ENCODE results near the gene C1orf122.

The C1orf122 gene

DNA sequence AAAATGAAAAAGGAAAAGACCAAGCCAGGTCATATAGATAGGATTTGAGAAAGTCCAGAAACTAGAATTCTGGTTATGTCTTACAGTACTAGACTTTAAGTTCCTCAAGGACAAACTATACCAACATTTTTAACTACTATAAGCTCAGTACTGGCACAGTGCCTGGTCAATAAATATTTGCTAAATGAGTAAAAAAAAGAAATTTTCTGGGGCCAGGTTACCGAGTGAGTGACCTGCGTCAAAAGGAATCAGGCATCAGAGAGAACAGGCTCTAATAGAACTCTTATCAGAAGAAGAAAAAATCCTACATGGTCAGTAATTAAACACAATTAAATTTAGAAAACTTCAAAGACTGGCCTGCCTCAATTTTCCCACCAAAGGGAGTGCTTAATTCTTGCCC is 24.2 kb downstream of the C1orf122 start:
- no peak for DNase-seq (ENCODE audit: extremely low spot score)
- POLR2A ChIA-PET, result no interaction called here
- CTCF ChIA-PET, result no interaction called here
- TF ChIP-seq SP1 (IDR thresholded peaks at IDR 0.05) (no peak), ARNT (IDR thresholded peaks at IDR 0.05) (no peak), TARDBP (IDR thresholded peaks at IDR 0.05) (no peak), FOXM1 (IDR thresholded peaks at IDR 0.05; ENCODE audit: borderline replicate concordance) (no peak), LEF1 (IDR thresholded peaks at IDR 0.05; ENCODE audit: borderline replicate concordance) (no peak), SUZ12 (IDR thresholded peaks at IDR 0.05) (no peak), HDGF (IDR thresholded peaks at IDR 0.05; ENCODE audit: borderline replicate concordance) (no peak), L3MBTL2 (conservative IDR thresholded peaks at IDR 0.05) (no peak), FOXA1 (IDR thresholded peaks at IDR 0.05) (no peak), ZNF384 (IDR thresholded peaks at IDR 0.05) (no peak), ELF4 (IDR thresholded peaks at IDR 0.05) (no peak), FOXK2 (IDR thresholded peaks at IDR 0.05) (no peak), CTBP1 (IDR thresholded peaks at IDR 0.05; ENCODE audit: borderline replicate concordance) (no peak), BHLHE40 (IDR thresholded peaks at IDR 0.05; ENCODE audit: borderline replicate concordance) (no peak), NFRKB (IDR thresholded peaks at IDR 0.05) (no peak)
- TF ChIP-seq, protein P1, sequence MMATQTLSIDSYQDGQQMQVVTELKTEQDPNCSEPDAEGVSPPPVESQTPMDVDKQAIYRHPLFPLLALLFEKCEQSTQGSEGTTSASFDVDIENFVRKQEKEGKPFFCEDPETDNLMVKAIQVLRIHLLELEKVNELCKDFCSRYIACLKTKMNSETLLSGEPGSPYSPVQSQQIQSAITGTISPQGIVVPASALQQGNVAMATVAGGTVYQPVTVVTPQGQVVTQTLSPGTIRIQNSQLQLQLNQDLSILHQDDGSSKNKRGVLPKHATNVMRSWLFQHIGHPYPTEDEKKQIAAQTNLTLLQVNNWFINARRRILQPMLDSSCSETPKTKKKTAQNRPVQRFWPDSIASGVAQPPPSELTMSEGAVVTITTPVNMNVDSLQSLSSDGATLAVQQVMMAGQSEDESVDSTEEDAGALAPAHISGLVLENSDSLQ (IDR thresholded peaks at IDR 0.05), result no peak

DNA sequence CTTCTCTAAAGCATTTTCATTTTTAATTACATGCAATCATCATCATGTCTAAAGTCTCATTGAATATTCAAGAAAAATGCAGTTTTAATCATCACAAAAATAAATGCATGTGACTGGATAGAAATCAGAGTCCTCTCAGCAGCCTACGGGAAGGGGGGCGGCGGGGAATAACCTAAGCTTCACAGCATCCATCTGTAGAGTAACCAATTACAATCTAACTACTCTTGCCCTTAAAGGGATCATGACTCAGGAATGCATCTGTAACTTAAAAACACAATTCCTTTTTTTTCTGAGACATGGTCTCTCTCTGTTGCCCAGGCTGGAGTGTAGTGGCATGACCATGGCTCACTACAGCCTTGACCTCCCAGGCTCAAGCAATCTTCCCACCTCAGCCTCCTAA is 29.2 kb downstream of the C1orf122 start:
- TF ChIP-seq, protein P1 (IDR thresholded peaks at IDR 0.05), result no peak
- TF ChIP-seq ELF4 (IDR thresholded peaks at IDR 0.05), result no peak
- TF ChIP-seq SP1 (IDR thresholded peaks at IDR 0.05), result no peak
- TF ChIP-seq SUZ12 (IDR thresholded peaks at IDR 0.05), result no peak
- no peak for TF ChIP-seq ZNF384 (IDR thresholded peaks at IDR 0.05)
- no peak for TF ChIP-seq L3MBTL2 (conservative IDR thresholded peaks at IDR 0.05)
- no peak for TF ChIP-seq CTBP1 (IDR thresholded peaks at IDR 0.05; ENCODE audit: borderline replicate concordance)
- TF ChIP-seq BHLHE40 (IDR thresholded peaks at IDR 0.05; ENCODE audit: borderline replicate concordance), result no peak
- TF ChIP-seq HDGF (IDR thresholded peaks at IDR 0.05; ENCODE audit: borderline replicate concordance), result no peak
- ChIA-PET POLR2A (no interaction called here), CTCF (no interaction called here)
- no peak for DNase-seq (ENCODE audit: extremely low spot score)

DNA sequence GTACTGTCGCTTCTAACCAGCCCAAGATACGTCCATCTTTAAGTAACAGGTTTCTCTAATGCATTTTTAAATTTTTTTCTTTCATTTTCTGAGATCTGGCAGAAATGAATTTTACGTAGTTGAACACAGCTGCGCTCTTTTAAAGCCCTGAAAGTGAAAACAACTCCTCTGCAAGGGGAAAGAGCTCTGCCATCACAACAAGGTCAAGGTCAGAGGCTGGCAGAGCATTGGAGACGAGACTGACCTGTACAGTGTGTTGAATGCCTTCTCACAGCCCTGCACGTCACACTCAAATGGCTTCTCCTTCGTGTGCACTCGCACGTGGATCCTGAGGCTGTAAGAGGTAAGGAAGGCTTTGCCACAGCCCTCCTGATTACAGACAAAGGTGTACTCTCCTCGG is 32.1 kb downstream of the C1orf122 start:
- TF ChIP-seq HDGF (IDR thresholded peaks at IDR 0.05; ENCODE audit: borderline replicate concordance) (no peak), NFRKB (IDR thresholded peaks at IDR 0.05) (no peak), LEF1 (IDR thresholded peaks at IDR 0.05; ENCODE audit: borderline replicate concordance) (no peak), FOXK2 (IDR thresholded peaks at IDR 0.05) (no peak), ZNF384 (IDR thresholded peaks at IDR 0.05) (no peak), ARNT (IDR thresholded peaks at IDR 0.05) (no peak), BHLHE40 (IDR thresholded peaks at IDR 0.05; ENCODE audit: borderline replicate concordance) (no peak), FOXM1 (IDR thresholded peaks at IDR 0.05; ENCODE audit: borderline replicate concordance) (no peak), SP1 (IDR thresholded peaks at IDR 0.05) (no peak), SUZ12 (IDR thresholded peaks at IDR 0.05) (no peak), CTBP1 (IDR thresholded peaks at IDR 0.05; ENCODE audit: borderline replicate concordance) (no peak), L3MBTL2 (conservative IDR thresholded peaks at IDR 0.05) (no peak), ELF4 (IDR thresholded peaks at IDR 0.05) (no peak), FOXA1 (IDR thresholded peaks at IDR 0.05) (no peak), TARDBP (IDR thresholded peaks at IDR 0.05) (no peak)
- TF ChIP-seq, protein P1 (IDR thresholded peaks at IDR 0.05), result no peak
- ChIA-PET CTCF (interaction anchor here (1.7 kb wide), 1 partner anchor 20 kb away, joined by 5 read pairs; the partner anchor contains the start of gene MTF1), POLR2A (interaction anchor here (0.8 to 2.7 kb wide), 2 partner anchors 12 to 20 kb away, joined by 4 to 10 read pairs; partner anchors contain the start of gene MTF1)
- no peak for DNase-seq (ENCODE audit: extremely low spot score)

DNA sequence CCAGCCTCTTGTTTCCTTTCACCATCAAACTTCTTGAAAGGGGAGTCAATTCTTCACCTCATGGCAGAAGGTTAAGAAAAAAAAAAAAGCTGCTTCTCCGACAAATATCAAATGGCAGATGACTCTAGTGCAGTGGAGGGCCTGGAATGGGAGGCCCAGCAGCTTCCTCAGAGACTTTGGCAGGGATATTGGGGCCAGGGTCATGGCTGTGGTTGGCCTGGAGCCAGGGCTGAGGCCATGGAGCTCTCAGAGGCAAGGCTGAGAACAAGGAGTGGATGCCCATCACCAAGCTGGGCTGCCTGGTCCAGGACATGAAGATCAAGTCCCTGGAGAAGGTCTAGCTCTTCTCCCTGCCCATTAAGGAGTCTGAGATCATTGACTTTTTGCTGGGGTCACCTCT is 33.1 kb downstream of the C1orf122 start:
- DNase-seq (ENCODE audit: extremely low spot score), result no peak
- ChIA-PET CTCF (interaction anchor here (1.0 to 1.6 kb wide), 2 partner anchors 11 to 32 kb away, joined by 3 read pairs; no protein-coding TSS in a partner anchor), POLR2A (no interaction called here)
- TF ChIP-seq FOXA1 (IDR thresholded peaks at IDR 0.05), result no peak
- no peak for TF ChIP-seq FOXM1 (IDR thresholded peaks at IDR 0.05; ENCODE audit: borderline replicate concordance)
- no peak for TF ChIP-seq ELF4 (IDR thresholded peaks at IDR 0.05)
- no peak for TF ChIP-seq CTBP1 (IDR thresholded peaks at IDR 0.05; ENCODE audit: borderline replicate concordance)
- TF ChIP-seq, protein P1 (IDR thresholded peaks at IDR 0.05), result no peak
- no peak for TF ChIP-seq TARDBP (IDR thresholded peaks at IDR 0.05)
- TF ChIP-seq SP1 (IDR thresholded peaks at IDR 0.05), result no peak
- no peak for TF ChIP-seq ZNF384 (IDR thresholded peaks at IDR 0.05)
- no peak for TF ChIP-seq FOXK2 (IDR thresholded peaks at IDR 0.05)
- TF ChIP-seq LEF1 (IDR thresholded peaks at IDR 0.05; ENCODE audit: borderline replicate concordance), result no peak
- TF ChIP-seq SUZ12 (IDR thresholded peaks at IDR 0.05), result no peak
- TF ChIP-seq HDGF (IDR thresholded peaks at IDR 0.05; ENCODE audit: borderline replicate concordance), result no peak
- no peak for TF ChIP-seq ARNT (IDR thresholded peaks at IDR 0.05)
- TF ChIP-seq NFRKB (IDR thresholded peaks at IDR 0.05), result no peak

DNA sequence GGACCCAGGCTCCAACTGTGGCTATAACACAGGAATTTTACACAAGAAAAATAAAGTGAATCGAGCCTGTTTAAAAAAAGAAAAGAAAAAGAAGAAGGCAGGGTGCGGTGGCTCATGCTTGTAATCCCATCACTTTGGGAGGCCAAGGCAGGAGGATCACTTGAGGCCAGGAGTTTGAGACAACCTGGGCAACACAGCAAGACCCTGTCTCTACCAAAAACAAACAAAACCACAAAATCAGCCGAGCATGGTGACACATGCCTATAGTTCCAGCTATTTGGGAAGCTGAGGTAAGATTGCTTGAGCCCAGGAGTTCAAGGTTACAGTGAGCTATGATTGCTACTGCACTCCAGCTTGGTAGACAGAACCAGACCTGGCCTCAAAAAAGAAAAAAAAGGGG is 34.1 kb downstream of the C1orf122 start:
- no peak for DNase-seq (ENCODE audit: extremely low spot score)
- ChIA-PET CTCF (interaction anchor here (1.6 kb wide), 1 partner anchor 33 kb away, joined by 3 read pairs; no protein-coding TSS in a partner anchor), POLR2A (interaction anchor here (0.6 kb wide), 1 partner anchor 18 kb away, joined by 3 read pairs; the partner anchor contains the start of gene MTF1)
- TF ChIP-seq NFRKB (IDR thresholded peaks at IDR 0.05) (no peak), CTBP1 (IDR thresholded peaks at IDR 0.05; ENCODE audit: borderline replicate concordance) (no peak), HDGF (IDR thresholded peaks at IDR 0.05; ENCODE audit: borderline replicate concordance) (no peak), ZNF384 (IDR thresholded peaks at IDR 0.05) (no peak), FOXA1 (IDR thresholded peaks at IDR 0.05) (no peak), FOXM1 (IDR thresholded peaks at IDR 0.05; ENCODE audit: borderline replicate concordance) (no peak), LEF1 (IDR thresholded peaks at IDR 0.05; ENCODE audit: borderline replicate concordance) (no peak), TARDBP (IDR thresholded peaks at IDR 0.05) (no peak), SUZ12 (IDR thresholded peaks at IDR 0.05) (no peak), ELF4 (IDR thresholded peaks at IDR 0.05) (no peak), ARNT (IDR thresholded peaks at IDR 0.05) (no peak), BHLHE40 (IDR thresholded peaks at IDR 0.05; ENCODE audit: borderline replicate concordance) (no peak), L3MBTL2 (conservative IDR thresholded peaks at IDR 0.05) (no peak), FOXK2 (IDR thresholded peaks at IDR 0.05) (no peak)
- TF ChIP-seq, protein P1 (IDR thresholded peaks at IDR 0.05), result no peak
